ENCODE measurements around the gene LGR4. TPM values are rescaled to one million over a fixed set of nuclear protein-coding genes. Genes with fewer than 3 reads are reported as not detected.

Gene LGR4
- total and polyA plus RNA-seq, 2 of the 4 experiments (the other 2 are of a cell fraction) = 2.9 to 6.8 TPM

DNA sequence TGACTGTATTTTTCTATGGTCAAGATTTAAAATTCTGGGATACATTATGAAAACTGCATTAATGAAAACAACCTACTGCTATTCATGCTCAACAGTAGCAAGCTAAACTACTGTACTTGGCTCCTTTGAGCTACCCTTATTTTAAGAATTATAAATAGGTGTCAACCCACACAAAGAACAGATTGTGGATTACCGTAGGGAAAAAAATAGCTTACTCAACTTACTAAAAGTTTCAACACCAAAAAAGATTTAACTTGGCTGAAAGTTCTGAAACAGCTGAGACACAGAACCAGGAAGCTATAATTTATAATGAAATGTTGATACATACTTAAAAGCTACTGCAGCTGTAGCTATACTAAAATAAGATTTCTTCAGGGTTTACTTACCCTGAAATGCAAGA is 23.9 kb upstream of the LGR4 start:
- peak; percentile 49 for DNase-seq
- no peak overlapping the region for H3K9ac ChIP-seq (ENCODE audit: low read depth, low read length)
- no CpG with 5 or more reads among the region's 1 CpG for WGBS, 2 experiments (ENCODE audit: extremely low coverage in 2 of 2, insufficient read length in 1 of 2)
- in situ Hi-C loops (cut with MboI; ENCODE audit: low sequenced_read_pairs) (loop anchor here (25.0 kb wide), 1 partner anchor 734 kb away; no protein-coding TSS in a partner anchor), dilution Hi-C loops (cut with HindIII; ENCODE audit: low sequenced_read_pairs, unreplicated experiment) (loop anchor here (25.0 kb wide), 1 partner anchor 309 kb away; no protein-coding TSS in a partner anchor), intact Hi-C loops (cut with micrococcal nuclease) (no loop called here)
- H3K4me2 ChIP-seq (ENCODE audit: low read depth, low read length) = no peak overlapping the region
- no peak overlapping the region for H2AFZ ChIP-seq (replicated peaks; ENCODE audit: low read length, poor library complexity)
- peaks cover 6 to 11% of the 10 kb centered on the region in 2 experiments for H3K79me1 ChIP-seq (ENCODE audit: low read depth in 1 of 2, low read length in 2 of 2)
- H4K20me1 ChIP-seq (ENCODE audit: insufficient read depth, low read length) = no peaks in the 10 kb centered on the region; the same call in 1 of the 2 replicates
- H4K8ac ChIP-seq (ENCODE audit: low read depth in 2 of 2, low read length in 2 of 2) = no peak overlapping the region
- H2AK5ac ChIP-seq (ENCODE audit: low read depth, low read length) = no peak overlapping the region
- H4K5ac ChIP-seq (ENCODE audit: low read depth, low read length) = no peak overlapping the region
- no peak overlapping the region for H3K27ac ChIP-seq (ENCODE audit: insufficient read depth, low read length)
- H4K91ac ChIP-seq (ENCODE audit: insufficient read depth, low read depth, low read length) = no peak overlapping the region
- peaks cover 18% of the 10 kb centered on the region for H3K36me3 ChIP-seq (ENCODE audit: control insufficient read depth, insufficient read depth, low read length)
- H3K23ac ChIP-seq (ENCODE audit: low read depth, low read length) = no peak overlapping the region
- H2BK20ac ChIP-seq (ENCODE audit: low read depth, low read length) = no peak overlapping the region
- ATAC-seq (ENCODE audit: low read depth) = peak; percentile 35; the same call in 1 of the 2 replicates
- H3K4ac ChIP-seq (ENCODE audit: low read depth, low read length) = no peak overlapping the region
- no peak overlapping the region for H3K14ac ChIP-seq (replicated peaks; ENCODE audit: low read depth, low read length)
- H3K9me1 ChIP-seq (ENCODE audit: insufficient read depth, low read length) = no peaks in the 10 kb centered on the region; the same call in 1 of the 2 replicates
- H3K18ac ChIP-seq (ENCODE audit: low read depth, low read length) = no peak overlapping the region
- BruUV-seq (replicated peaks) = TSS peak; percentile 38
- no peak overlapping the region for H2BK120ac ChIP-seq (ENCODE audit: low read depth, low read length)
- ChIA-PET POLR2A (ENCODE audit: unreplicated experiment) (interaction anchor here (0.6 kb wide), 1 partner anchor 28 kb away, joined by 4 read pairs; no protein-coding TSS in a partner anchor), CTCF (interaction anchor here (0.6 to 1.4 kb wide), 7 partner anchors 15 to 1300 kb away, joined by 3 to 4 read pairs (median 3); partner anchors contain the start of gene LGR4)
- no peak overlapping the region for H2BK15ac ChIP-seq (ENCODE audit: low read depth, low read length)
- H3K27me3 ChIP-seq (ENCODE audit: control insufficient read depth, insufficient read depth, low read length) = no peaks in the 10 kb centered on the region
- no peak overlapping the region for H2BK5ac ChIP-seq (ENCODE audit: low read depth, low read length, poor library complexity, severe bottlenecking)
- H3K9me3 ChIP-seq (ENCODE audit: control insufficient read depth, insufficient read depth, low read length) = no peaks in the 10 kb centered on the region
- H3K4me1 ChIP-seq (ENCODE audit: control insufficient read depth, insufficient read depth, low read length) = no peaks in the 10 kb centered on the region
- H3K4me3 ChIP-seq (ENCODE audit: insufficient read depth, low read depth, low read length) = no peak overlapping the region
- TF ChIP-seq MAFK (IDR thresholded peaks at IDR 0.05; ENCODE audit: low read depth, low read length) (no peak), POLR2A (IDR thresholded peaks at IDR 0.05; ENCODE audit: low read depth, low read length) (no peak)
- H2AK9ac ChIP-seq (replicated peaks; ENCODE audit: low read depth, low read length, poor library complexity) = no peak overlapping the region
- H3K56ac ChIP-seq (ENCODE audit: extremely low read depth, insufficient read depth, low read length) = no peak overlapping the region

All from IMR-90 (cell line).